Measurements from ENCODE around the gene DCHS2. TPM values are rescaled to one million over a fixed set of nuclear protein-coding genes. Genes with fewer than 3 reads are reported as not detected.

Gene DCHS2
- total RNA-seq, 1 experiment from 2014 or later: 0.02 TPM

- H3F3A ChIP-seq (ENCODE audit: insufficient read depth, low read depth): no peaks in the 10 kb centered on the region
- intact Hi-C loops (cut with micrococcal nuclease; ENCODE audit: unreplicated experiment): no loop called here
- no peaks in the 10 kb centered on the region for H3K9me3 ChIP-seq (ENCODE audit: insufficient read depth, low read depth)
- no peaks in the 10 kb centered on the region for H4K20me1 ChIP-seq (ENCODE audit: insufficient read depth)
- no peak overlapping the region for H3K27ac ChIP-seq
- TF ChIP-seq EZH2 (IDR thresholded peaks at IDR 0.05; ENCODE audit: low read depth) (no peak), CTCF (conservative IDR thresholded peaks at IDR 0.05) (no peak)
- peak in 1 of 2 experiments; percentile 35 for DNase-seq
- no peak overlapping the region for H2AFZ ChIP-seq
- no peak overlapping the region for H3K4me2 ChIP-seq
- POLR2A ChIA-PET (ENCODE audit: unreplicated experiment): no interaction called here
- H3K27me3 ChIP-seq (ENCODE audit: insufficient read depth, low read depth): no peaks in the 10 kb centered on the region
- H3K4me1 ChIP-seq (replicated peaks; ENCODE audit: insufficient read depth): no peaks in the 10 kb centered on the region
- CTCF ChIA-PET: no interaction called here
- no peak overlapping the region for H3K4me3 ChIP-seq
- no peaks in the 10 kb centered on the region for H3K79me2 ChIP-seq (ENCODE audit: low read depth)
- H3K9me2 ChIP-seq (ENCODE audit: insufficient read depth): no peaks in the 10 kb centered on the region
- BruUV-seq (replicated peaks): no TSS peak
- H3K36me3 ChIP-seq (ENCODE audit: low read depth): no peaks in the 10 kb centered on the region
These were observed 283.2 kb downstream of the DCHS2 start for GRCh38 chr4:154208424-154208823.

- H3K27me3 ChIP-seq (ENCODE audit: insufficient read depth, low read depth): no peaks in the 10 kb centered on the region
- no peak overlapping the region for H3K4me2 ChIP-seq
- intact Hi-C loops (cut with micrococcal nuclease; ENCODE audit: unreplicated experiment): no loop called here
- no peaks in the 10 kb centered on the region for H3K79me2 ChIP-seq (ENCODE audit: low read depth)
- no peaks in the 10 kb centered on the region for H4K20me1 ChIP-seq (ENCODE audit: insufficient read depth)
- ChIA-PET POLR2A (ENCODE audit: unreplicated experiment) (no interaction called here), CTCF (no interaction called here)
- no peak for DNase-seq
- TF ChIP-seq CTCF (conservative IDR thresholded peaks at IDR 0.05) (no peak), EZH2 (IDR thresholded peaks at IDR 0.05; ENCODE audit: low read depth) (no peak)
- H3K9me2 ChIP-seq (ENCODE audit: insufficient read depth): no peaks in the 10 kb centered on the region
- no peaks in the 10 kb centered on the region for H3K4me1 ChIP-seq (replicated peaks; ENCODE audit: insufficient read depth)
- peak overlapping the region; percentile 22; the same call in 1 of the 2 replicates for H2AFZ ChIP-seq
- no peaks in the 10 kb centered on the region for H3K36me3 ChIP-seq (ENCODE audit: low read depth)
- no peak overlapping the region for H3K4me3 ChIP-seq
- no peaks in the 10 kb centered on the region for H3F3A ChIP-seq (ENCODE audit: insufficient read depth, low read depth)
- no peak overlapping the region for H3K27ac ChIP-seq
- BruUV-seq (replicated peaks): no TSS peak
- H3K9me3 ChIP-seq (ENCODE audit: insufficient read depth, low read depth): no peaks in the 10 kb centered on the region
These were observed 286.1 kb downstream of the DCHS2 start for GRCh38 chr4:154205471-154205870.

GRCh38 chr4:154194649-154195048, 296.9 kb downstream of the DCHS2 start:
- BruUV-seq (replicated peaks): no TSS peak
- Histone ChIP-seq H3K4me2 (no peak overlapping the region), H3K4me1 (replicated peaks; ENCODE audit: insufficient read depth) (no peaks in the 10 kb centered on the region), H3K9me2 (ENCODE audit: insufficient read depth) (no peaks in the 10 kb centered on the region), H3K36me3 (ENCODE audit: low read depth) (no peaks in the 10 kb centered on the region), H3K4me3 (no peak overlapping the region), H3K79me2 (ENCODE audit: low read depth) (no peaks in the 10 kb centered on the region), H3K27ac (no peak overlapping the region), H4K20me1 (ENCODE audit: insufficient read depth) (no peaks in the 10 kb centered on the region), H2AFZ (no peak overlapping the region), H3K9me3 (ENCODE audit: insufficient read depth, low read depth) (no peaks in the 10 kb centered on the region), H3K27me3 (ENCODE audit: insufficient read depth, low read depth) (no peaks in the 10 kb centered on the region), H3F3A (ENCODE audit: insufficient read depth, low read depth) (no peaks in the 10 kb centered on the region)
- POLR2A ChIA-PET (ENCODE audit: unreplicated experiment): no interaction called here
- no peak for DNase-seq
- intact Hi-C loops (cut with micrococcal nuclease; ENCODE audit: unreplicated experiment): no loop called here
- TF ChIP-seq CTCF (conservative IDR thresholded peaks at IDR 0.05) (no peak), EZH2 (IDR thresholded peaks at IDR 0.05; ENCODE audit: low read depth) (no peak)
- CTCF ChIA-PET: no interaction called here
